HG02885 (cell line): Measurements from ENCODE around the gene CEP57L1.

Experiments
- ATAC-seq: cut with Tn5 transposase; IDR thresholded peaks from one replicate; pipeline ENCODE4 v1.9.1; 2021; ENCODE audit warnings: mild to moderate bottlenecking; ENCODE audit not compliant: unreplicated experiment, poor library complexity

The CEP57L1 gene

DNA sequence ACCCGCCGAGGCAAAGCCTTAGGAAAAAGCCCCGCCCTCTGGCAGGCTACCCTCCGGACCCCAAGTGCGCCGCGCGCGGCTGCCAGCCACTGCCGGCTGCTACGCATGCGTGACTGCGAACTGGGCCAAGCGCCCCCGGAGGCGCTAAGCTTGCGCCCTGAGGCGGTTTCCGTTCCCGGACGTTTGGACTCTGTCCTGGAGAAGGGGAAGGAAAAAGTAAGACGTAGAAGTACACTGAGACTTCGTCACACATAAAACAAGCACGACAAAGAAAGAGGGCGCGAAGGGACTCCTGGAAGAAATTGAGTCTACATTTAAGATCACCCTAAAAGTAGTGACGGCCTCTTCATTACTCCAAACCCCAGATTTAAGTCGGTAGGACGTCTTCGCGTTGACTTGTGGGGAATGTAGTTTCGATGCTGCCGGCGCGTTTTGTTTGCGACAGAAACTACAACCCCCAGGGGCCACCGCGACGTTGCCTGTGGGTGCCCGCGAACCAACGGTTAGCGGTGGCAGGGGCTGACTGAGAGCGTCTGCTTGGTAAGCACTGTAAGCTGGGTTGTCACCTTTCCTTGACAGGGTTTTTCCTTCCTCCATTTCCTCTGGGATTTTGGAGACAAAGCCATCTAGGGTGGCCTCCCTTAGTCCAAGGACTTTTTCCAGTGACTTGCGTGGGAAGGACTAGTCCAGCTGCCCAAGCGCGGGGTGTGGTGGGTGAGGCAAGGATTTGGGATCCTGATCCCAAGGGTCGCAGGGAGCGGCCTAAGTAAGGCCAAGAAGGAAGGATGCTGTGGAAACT lies at the start of gene CEP57L1:
TSS of gene CEP57L1 (plus strand) at position 472 of the 799 bp plus-strand sequence. CDS start 49,715 bp downstream, outside the sequence.
- ATAC-seq = peak; percentile 76

DNA sequence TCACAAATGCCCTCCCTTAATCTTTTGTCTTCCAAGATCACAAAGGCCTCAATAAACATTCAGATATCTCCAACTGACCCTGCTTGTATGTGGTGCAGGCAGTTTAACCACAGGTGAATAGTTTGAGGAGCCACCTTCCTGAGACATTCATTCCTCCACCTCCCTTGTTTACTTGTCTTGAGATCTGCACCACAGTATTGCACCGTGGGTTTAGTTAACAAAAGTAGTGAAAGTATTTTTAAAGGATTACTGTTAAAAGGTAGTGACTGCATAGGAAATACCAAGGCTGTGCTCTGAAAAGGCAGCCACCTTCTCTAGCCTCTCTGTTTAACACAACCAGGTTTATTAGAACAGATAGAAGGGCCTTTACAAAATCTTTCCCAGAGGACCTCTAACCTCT lies 47.1 kb upstream of the CEP57L1 start:
- no peak for ATAC-seq

DNA sequence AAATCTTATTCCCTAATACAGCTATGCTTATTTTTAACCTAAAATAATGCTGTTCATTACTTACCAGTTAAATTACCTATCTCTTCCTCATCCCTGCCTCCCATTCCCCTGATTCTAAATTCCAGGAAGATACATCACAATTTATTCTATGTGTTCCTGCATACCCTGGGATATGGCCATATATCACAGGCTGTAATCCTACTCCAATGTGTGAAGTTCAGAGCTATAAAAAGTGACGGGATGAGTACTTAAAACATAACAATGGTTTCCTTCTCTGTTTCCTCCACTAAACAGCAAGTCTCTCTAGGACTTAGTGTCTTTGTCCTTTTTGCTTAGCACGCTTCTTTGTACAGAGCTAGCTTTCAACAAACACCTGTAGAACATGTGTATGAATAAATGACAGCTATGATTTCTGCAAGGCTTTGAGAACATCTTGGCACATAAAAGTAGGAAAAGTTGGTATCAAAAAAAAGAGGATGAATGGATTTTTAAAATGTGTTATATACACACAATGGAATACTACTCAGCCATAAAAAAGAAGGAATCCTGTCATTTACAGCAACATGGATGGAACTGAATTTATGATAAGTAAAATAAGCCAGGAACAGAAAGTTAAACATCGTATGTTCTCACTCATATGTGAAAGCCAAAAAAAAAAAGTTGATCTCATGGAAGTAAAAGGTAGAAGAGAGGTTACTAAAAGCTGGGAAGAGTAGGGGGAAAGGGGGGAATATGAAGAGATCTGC lies 46.5 kb upstream of the CEP57L1 start:
- no peak for ATAC-seq

DNA sequence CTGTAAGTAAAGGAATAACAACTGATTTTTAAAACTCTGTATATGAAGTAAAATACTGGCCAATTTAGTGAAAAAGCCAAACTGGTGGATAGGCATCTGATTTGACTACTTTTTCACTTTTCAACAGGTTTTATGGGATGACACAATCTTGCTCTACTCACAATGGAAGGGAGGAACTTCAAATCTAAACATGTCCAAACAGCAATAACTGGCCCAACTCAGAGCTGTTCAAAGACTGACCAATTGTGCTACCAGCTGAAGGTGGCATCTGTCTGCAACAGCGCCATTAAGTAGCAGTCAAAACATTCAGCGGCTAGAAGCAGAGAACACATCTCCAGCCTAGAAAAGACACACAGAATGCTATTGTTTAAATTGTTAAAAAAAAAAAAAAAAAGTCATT lies 45.3 kb upstream of the CEP57L1 start:
- no peak for ATAC-seq

DNA sequence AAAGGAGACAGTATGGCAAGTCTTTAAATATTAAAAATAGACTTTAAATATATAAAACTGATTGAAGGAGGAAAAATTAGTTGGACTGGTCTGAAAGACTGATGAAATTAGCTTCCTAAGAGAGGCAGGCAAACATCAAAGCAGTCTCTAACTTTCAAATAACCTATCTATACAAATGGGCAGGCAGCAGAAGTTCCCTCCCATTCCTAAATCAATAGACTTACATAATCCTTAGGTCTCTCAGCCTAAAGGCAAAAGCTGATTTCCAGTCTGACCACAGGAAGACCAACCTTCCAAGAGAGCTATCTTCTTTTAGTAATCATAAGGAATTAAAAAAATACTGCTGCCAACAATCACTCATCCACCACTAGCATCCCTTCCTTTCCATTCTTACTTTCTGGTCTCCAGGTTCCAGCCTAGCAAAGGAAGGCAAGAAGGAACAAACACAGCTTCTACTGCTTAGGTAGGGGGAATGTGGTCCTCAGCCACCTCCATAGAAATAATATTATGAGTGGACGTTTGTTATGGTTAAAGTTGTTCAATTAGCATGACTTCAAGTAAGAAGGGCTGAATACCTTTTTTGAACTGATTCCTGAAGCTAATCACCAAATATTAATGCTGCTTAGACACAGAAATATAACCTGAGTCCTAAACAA lies 44.7 kb upstream of the CEP57L1 start:
- ATAC-seq = no peak

DNA sequence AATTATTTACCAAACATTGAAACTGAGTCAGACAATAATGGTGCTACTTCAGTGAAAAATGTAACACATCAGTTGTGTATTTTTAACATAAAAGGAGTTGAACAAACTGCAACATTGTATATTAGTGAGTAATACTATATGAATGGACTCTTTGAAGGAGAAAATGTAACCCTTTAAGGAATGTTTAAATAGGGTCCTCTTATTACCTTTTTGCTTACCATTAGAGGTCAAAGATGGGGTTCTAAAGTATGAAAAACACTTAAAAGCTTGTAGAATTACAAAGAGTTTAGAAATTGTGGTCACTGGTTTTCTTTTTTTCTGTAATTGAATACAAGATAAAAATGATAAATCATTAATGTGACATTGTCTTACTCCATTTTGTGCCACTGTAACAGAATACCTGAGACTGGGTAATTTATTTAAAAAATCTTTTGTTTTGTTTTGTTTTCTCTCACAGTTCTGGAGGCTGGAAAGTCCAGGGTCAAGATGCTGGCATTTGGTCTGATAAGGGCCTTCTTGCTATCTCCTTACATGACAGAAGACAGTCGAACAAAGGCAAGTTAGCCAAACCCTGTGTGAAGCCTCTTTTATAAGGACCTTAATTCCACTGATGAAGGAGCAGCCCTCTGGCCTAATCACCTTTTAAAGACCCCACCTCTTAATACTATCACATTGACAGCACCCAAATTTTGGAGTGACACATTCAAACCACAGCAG lies 43.8 kb upstream of the CEP57L1 start:
- no peak for ATAC-seq

DNA sequence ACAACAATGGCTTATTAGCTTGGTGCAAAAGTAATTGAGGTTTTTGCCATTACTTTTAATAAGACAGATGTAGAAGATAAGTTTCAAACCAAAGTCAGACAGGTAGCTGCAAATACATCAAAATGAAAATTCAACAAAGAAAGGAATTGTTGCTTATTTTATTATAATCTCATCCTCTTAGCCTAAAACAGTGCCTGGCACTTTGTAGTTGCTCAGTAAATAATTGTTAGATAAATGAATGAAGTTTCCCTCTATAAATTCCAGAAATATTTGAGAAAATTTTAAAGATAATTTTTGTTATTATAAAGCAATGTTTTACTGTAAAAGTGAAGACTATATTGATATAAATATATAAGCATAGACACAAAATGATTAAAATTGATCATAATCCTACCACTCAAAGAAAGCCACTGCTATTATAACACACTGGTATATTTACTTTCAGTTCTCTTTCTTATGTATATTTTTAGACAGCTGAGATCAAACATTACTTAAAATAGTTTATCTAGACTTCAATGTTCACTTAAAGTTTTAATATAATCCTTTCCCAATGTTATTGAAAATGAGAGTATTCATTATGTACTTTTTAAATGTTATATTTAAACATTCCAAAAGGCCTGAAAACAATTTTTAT lies 43.2 kb upstream of the CEP57L1 start:
- ATAC-seq = no peak

DNA sequence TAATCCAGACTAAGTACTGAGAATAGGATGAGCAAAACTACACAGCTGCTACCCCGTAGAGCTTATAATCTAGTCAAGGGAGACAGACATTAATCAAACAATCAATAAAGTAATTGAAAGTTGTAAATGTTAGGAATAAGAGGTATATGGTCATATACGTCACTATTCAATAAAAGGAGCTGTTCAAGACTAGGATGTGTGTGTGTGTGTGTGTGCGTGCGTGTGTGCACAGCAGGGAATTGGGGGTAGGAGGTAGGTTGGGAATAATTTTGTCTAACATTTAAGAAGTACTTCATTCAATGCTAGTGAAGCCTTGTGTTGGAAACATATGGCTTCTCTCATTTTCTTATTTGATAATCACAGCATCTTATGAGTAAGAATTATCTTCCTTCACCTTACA lies 42.5 kb upstream of the CEP57L1 start:
- no peak for ATAC-seq

DNA sequence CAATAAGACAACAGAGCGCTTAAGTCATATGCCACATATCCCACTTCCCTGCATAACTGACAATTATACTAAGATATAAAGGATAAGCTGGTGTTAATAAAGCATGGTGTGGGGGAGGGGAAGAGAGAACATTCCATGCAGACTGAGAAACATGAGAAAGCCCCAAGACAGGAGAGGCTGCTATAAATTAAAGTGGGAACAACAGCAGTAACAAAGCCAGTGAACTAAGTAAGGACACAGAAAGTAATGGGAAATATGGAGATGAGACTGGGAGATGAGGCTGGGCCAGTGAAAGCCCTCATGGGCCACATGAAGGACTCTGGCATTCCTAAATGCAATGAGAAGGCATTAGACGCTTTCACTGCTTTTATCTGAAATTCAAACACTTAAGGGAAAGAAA lies 42.0 kb upstream of the CEP57L1 start:
- ATAC-seq = no peak

DNA sequence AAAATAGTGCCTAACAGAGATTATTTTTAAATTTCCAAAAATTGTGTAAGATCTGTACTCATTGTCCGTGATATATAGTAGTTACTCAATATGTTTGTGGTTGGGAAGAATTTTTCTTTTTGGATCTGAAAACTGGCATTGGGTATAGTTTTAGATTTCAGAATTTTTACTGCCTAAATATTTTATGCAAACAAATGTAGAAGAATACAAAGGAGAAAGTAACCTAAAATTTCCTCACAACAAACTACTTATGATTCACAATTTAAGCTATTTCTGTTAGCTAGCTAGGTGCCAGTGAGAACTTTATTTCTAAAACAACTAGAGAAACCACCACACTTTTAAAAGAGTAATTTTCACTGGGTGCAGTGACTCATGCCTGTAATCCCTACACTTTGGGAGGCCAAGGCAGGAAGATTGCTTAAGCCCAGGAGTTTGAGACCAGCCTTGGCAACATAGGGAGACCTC lies 39.5 kb upstream of the CEP57L1 start:
- ATAC-seq = no peak

DNA sequence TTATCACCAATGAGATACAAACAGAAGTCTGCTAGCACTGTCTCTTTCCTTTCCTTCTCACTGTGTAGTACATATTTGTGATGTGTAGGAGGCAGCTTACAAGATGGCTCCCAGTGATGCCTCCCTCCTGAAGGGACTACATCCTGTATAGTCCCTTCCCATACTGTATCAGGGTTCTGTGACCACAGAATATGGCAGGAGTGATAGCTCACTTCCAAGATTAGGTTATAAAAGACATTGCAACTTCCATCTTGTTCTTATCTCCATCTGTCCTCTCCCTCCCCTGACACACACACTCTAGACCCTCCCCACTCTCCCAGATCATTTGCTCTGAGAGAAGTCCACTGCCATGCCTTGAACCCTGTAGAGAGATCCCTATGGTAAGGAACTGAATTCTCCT lies 38.6 kb upstream of the CEP57L1 start:
- no peak for ATAC-seq

DNA sequence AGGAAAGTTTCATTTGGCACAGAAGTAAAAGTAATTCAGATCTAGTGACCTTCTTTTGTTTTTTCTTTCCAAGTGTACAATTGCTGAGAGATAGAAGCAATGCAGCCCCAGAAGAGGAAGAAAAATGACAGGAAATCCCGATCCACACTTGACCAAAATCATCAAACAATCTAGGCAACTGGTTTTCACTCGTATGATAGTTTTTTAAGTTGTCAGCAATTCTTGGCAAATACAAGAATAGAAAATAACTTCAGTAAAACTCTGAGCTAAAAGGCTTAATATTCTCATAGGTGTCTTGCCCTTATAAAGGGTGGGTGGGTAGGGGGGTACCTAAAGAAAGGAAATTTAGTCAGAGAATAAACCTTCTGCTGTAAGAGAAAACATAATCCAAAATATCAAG lies 36.7 kb upstream of the CEP57L1 start:
- ATAC-seq = no peak

DNA sequence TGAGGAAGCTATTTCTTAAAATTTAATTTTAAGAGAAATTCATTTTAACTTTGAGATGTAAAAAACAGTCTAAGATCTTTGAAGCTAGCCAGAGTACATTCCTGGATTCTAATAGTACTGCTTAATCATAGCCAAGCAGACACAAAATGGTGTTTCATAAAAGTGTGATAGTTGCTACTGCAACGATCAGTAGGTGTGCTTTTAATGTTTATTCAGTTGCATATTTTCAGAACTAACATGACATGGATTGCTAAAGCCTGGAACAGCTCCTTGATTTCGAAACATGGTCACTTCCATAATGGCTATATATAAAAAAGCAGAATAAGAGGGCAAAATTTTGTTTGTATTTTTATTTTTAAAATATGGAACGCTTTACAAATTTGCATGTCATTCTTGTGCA lies 36.2 kb upstream of the CEP57L1 start:
- no peak for ATAC-seq

DNA sequence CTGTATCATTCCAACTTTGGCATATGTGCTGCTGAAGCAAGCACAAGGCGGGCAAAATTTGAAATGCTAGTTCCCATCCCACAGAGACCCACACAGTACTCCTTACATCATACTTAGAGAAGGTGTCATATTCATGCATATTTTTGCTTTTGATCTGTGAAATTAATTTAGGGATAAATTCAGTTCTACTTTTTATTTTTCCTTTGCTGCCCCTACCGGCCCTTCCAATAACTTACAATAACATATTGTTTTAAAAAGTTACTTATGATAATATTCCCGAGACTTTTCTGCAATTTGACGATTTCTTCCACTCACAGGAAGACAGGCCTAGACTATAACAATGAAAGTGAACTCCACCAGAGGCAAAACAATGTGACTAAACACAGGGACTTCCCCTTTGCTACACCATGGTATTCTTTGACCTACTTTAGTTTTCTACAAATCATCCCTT lies 35.7 kb upstream of the CEP57L1 start:
- ATAC-seq = peak; percentile 58

DNA sequence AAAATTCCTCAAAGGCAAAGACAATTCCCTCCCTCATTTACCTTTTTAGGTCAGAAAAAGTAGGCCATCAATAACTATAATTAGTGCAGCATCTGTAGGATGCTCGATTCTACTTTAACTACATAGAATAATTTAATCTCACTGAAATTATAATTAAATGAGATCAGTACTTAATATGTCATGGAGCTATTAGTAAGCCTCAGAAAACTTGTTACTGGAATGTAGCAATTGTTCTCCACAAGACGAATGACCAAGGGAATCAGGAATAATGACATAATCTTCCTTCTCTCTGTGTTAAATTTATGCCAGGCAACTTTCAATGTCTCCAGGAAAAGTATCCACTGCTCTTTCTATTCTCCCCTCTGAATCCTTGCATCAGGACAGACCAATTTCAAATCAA lies 34.7 kb upstream of the CEP57L1 start:
- ATAC-seq = no peak

DNA sequence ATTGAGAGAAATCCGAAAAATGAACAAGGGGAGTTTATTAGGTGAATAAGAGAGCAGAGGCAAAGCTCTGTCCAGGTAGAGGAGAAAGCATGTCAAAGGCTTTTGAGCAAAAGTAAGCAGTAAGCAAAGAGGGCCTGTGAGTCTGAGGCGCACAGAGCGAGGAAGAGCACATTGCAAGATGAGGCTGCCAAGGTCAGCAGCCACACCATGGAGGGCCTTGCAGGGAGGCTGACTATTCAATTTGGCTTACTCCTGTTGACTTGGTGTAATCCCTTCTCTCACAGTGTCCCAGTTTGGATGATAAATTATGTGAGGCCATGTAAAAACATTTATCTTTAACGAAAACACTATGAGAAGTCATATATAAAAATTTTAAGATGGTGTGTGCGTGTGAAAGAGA lies 33.1 kb upstream of the CEP57L1 start:
- ATAC-seq = no peak

DNA sequence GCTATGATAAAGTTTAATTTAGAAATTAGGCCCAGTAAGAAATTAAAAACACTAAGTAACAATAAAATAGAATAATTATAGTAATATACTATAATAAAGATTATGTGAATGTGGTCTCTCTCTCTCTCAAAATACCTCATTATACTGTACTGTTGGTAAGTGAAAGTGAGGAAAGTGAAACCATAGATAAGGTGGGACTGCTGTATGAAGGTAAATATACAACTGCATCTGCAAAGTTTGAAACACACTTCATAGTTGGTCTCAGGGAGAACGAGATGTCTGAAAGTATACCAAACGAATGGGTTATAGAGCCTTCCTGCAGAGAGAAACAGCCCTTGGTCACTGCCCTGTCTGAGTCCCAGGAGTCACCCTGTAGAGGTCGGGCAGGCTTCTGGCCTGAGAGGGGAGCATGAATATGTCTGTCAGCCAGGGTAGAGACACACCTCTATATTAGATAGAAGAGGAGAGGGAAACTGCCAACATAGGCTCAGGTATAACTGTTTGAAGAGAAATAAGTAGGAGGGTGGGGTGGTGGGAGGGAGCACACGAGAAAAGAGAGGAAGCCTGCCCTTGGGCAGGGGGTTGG lies 32.4 kb upstream of the CEP57L1 start:
- no peak for ATAC-seq

DNA sequence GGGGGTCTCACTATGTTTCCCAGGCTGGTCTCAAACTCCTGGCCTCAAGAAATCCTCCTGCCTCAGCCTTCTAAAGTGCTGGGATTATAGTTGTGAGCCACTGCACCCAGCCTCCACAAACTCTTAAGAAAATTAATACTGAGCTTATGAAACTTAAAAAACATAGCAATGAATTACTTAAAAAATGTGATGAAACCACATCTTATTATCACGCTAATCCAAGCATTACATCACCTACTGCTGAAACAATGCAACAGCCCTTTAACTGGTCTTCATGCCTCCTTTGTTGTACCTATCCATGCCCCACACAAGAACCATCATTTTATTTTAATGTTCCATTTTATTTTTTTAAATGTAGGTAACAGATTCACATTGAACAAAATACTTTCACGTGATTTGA lies 25.6 kb upstream of the CEP57L1 start:
- ATAC-seq = no peak

DNA sequence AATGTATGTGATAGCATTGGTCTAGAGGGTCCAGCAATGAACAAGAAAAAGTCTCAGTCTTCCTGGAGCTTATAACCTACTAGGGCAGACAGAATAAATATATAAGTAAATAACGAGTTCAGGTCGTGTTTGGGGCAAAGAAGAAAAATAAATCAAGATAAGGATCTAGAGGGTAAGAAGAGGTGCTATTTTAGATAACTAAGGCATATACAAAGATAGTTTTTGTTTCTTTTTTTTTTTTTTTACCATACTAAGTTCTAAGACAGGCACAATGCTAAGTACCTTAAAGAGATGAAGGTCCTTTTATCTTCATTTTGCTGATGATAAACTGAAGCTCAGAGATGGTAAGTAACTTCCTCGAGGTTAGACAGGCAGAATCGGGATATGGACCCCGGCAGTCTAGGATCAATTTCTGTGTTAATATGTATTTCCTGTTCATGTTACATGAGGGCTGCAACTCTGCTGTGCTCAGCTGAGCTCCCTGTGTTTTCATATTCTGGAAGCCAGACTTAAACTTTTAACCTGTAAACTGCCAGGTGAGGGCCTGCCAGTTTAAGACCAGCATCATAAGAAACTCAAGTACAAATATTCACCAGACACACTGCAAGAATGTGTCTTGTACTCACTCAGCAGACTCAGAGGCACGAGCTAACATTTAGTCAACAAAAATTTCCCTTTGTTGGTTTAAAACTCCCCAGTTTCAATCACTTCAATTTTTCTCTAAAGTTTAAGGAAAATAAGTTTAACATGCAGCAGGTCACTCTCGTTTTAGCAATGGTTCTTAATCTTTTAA lies 24.0 kb upstream of the CEP57L1 start:
- ATAC-seq = no peak
